ENCODE data around the gene CFAP90. TPM values are rescaled to one million over a fixed set of nuclear protein-coding genes. Genes with fewer than 3 reads are reported as not detected.
A peak's percentile ranks its signal among the peaks of the same experiment; 100 is the strongest.

The CFAP90 gene
- total RNA-seq, 1 donor from 2014 or later = 5.3 TPM

GRCh38 chr5:7824995-7825394, 25.9 kb downstream of the CFAP90 start:
- Mint-ChIP-seq H3K4me1 (ENCODE audit: unreplicated experiment) (no peaks in the 10 kb centered on the region), H3K4me3 (no peak overlapping the region), H3K36me3 (no peaks in the 10 kb centered on the region), H3K27ac (no peak overlapping the region), H3K9me3 (no peaks in the 10 kb centered on the region), H3K27me3 (no peaks in the 10 kb centered on the region)
- no peak for DNase-seq (ENCODE audit: extremely low spot score, unreplicated experiment)
- TF ChIP-seq CTCF (conservative IDR thresholded peaks at IDR 0.05) = no peak

- DNase-seq (ENCODE audit: extremely low spot score, unreplicated experiment) = no peak
- no peak overlapping the region for H3K27ac Mint-ChIP-seq
- H3K27me3 Mint-ChIP-seq = peaks cover 5% of the 10 kb centered on the region
- H3K4me3 Mint-ChIP-seq = no peak overlapping the region
- TF ChIP-seq CTCF (conservative IDR thresholded peaks at IDR 0.05) = no peak
- no peaks in the 10 kb centered on the region for H3K9me3 Mint-ChIP-seq
- H3K4me1 Mint-ChIP-seq (ENCODE audit: unreplicated experiment) = no peaks in the 10 kb centered on the region
- peaks cover 3% of the 10 kb centered on the region for H3K36me3 Mint-ChIP-seq
Measured at GRCh38 chr5:7823594-7823993, 27.3 kb downstream of the CFAP90 start.

GRCh38 chr5:7822449-7822848, 28.5 kb downstream of the CFAP90 start:
- no peak for DNase-seq (ENCODE audit: extremely low spot score, unreplicated experiment)
- H3K27me3 Mint-ChIP-seq = peaks cover 5% of the 10 kb centered on the region
- H3K4me1 Mint-ChIP-seq (ENCODE audit: unreplicated experiment) = no peaks in the 10 kb centered on the region
- H3K36me3 Mint-ChIP-seq = peaks cover 3% of the 10 kb centered on the region
- TF ChIP-seq CTCF (conservative IDR thresholded peaks at IDR 0.05) = no peak
- no peak overlapping the region for H3K4me3 Mint-ChIP-seq
- no peaks in the 10 kb centered on the region for H3K9me3 Mint-ChIP-seq
- H3K27ac Mint-ChIP-seq = no peak overlapping the region

GRCh38 chr5:7816535-7816901, 34.4 kb downstream of the CFAP90 start:
- H3K27ac Mint-ChIP-seq = no peak overlapping the region
- DNase-seq (ENCODE audit: extremely low spot score, unreplicated experiment) = no peak
- no peaks in the 10 kb centered on the region for H3K9me3 Mint-ChIP-seq
- peaks cover 9% of the 10 kb centered on the region for H3K4me1 Mint-ChIP-seq (ENCODE audit: unreplicated experiment)
- peak; percentile 3 for TF ChIP-seq CTCF (conservative IDR thresholded peaks at IDR 0.05)
- peaks cover 3% of the 10 kb centered on the region for H3K36me3 Mint-ChIP-seq
- H3K4me3 Mint-ChIP-seq = no peak overlapping the region
- H3K27me3 Mint-ChIP-seq = peaks cover 19% of the 10 kb centered on the region

- peak; percentile 80 for DNase-seq (ENCODE audit: extremely low spot score, unreplicated experiment)
- H3K36me3 Mint-ChIP-seq = peaks cover 3% of the 10 kb centered on the region
- peaks cover 19% of the 10 kb centered on the region for H3K27me3 Mint-ChIP-seq
- no peak overlapping the region for H3K27ac Mint-ChIP-seq
- H3K4me1 Mint-ChIP-seq (ENCODE audit: unreplicated experiment) = peaks cover 9% of the 10 kb centered on the region
- no peak overlapping the region for H3K4me3 Mint-ChIP-seq
- TF ChIP-seq CTCF (conservative IDR thresholded peaks at IDR 0.05) = peak; percentile 90
- H3K9me3 Mint-ChIP-seq = no peaks in the 10 kb centered on the region
Measured at GRCh38 chr5:7815892-7816534, 34.9 kb downstream of the CFAP90 start.

GRCh38 chr5:7814816-7815215, 36.1 kb downstream of the CFAP90 start:
- no peak overlapping the region for H3K27ac Mint-ChIP-seq
- H3K4me3 Mint-ChIP-seq = no peak overlapping the region
- no peak for DNase-seq (ENCODE audit: extremely low spot score, unreplicated experiment)
- H3K4me1 Mint-ChIP-seq (ENCODE audit: unreplicated experiment) = peaks cover 9% of the 10 kb centered on the region
- peaks cover 3% of the 10 kb centered on the region for H3K36me3 Mint-ChIP-seq
- H3K27me3 Mint-ChIP-seq = peaks cover 24% of the 10 kb centered on the region
- no peak for TF ChIP-seq CTCF (conservative IDR thresholded peaks at IDR 0.05)
- H3K9me3 Mint-ChIP-seq = no peaks in the 10 kb centered on the region
